ENCODE data around the gene KIF16B. TPM values are rescaled to one million over a fixed set of nuclear protein-coding genes. Genes with fewer than 3 reads are reported as not detected.

Gene KIF16B
- total and polyA plus RNA-seq, 2 of the 8 experiments (the other 6 are each of a cell fraction or from before 2014, with no cell fraction given): 3.0 to 9.2 TPM

DNA sequence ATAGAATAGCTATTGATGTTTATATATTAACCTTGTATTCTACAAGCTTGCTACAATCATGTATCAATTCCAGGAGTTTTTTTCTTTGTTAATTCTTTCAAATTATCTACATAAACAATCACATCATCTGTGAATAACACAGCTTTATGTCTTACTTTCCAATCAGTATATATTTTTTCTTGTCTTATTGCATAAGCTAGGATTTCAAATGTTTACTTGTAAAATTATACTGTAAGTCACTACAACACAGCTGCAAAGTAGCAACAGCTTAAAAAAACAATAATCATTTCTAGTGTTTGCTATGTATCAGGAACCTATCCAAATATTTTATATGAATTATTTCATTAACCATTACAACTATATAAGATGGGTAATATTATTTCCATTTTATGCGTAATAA is 270.4 kb downstream of the KIF16B start (continued):
- TF ChIP-seq CHD7 (IDR thresholded peaks at IDR 0.05; ENCODE audit: insufficient replicate concordance, low read length): no peak

Data from H1 (cell line).